ENCODE measurements around the gene OLFML3.
A peak's percentile ranks its signal among the peaks of the same experiment; 100 is the strongest.
"Not testable (repeated sequence)": the region's sequence is repeated elsewhere in the genome, so short reads cannot be mapped to it uniquely, and the experiment has no call there.

Gene OLFML3, protein sequence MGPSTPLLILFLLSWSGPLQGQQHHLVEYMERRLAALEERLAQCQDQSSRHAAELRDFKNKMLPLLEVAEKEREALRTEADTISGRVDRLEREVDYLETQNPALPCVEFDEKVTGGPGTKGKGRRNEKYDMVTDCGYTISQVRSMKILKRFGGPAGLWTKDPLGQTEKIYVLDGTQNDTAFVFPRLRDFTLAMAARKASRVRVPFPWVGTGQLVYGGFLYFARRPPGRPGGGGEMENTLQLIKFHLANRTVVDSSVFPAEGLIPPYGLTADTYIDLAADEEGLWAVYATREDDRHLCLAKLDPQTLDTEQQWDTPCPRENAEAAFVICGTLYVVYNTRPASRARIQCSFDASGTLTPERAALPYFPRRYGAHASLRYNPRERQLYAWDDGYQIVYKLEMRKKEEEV

GRCh38 chr1:113978863-113979702 is at the start of gene OLFML3:
TSS of gene OLFML3 (plus strand) at chr1:113979474. CDS start at chr1:113979517, 43 bp downstream.
- peak; percentile 81 for DNase-seq (ENCODE audit: low spot score)

DNA sequence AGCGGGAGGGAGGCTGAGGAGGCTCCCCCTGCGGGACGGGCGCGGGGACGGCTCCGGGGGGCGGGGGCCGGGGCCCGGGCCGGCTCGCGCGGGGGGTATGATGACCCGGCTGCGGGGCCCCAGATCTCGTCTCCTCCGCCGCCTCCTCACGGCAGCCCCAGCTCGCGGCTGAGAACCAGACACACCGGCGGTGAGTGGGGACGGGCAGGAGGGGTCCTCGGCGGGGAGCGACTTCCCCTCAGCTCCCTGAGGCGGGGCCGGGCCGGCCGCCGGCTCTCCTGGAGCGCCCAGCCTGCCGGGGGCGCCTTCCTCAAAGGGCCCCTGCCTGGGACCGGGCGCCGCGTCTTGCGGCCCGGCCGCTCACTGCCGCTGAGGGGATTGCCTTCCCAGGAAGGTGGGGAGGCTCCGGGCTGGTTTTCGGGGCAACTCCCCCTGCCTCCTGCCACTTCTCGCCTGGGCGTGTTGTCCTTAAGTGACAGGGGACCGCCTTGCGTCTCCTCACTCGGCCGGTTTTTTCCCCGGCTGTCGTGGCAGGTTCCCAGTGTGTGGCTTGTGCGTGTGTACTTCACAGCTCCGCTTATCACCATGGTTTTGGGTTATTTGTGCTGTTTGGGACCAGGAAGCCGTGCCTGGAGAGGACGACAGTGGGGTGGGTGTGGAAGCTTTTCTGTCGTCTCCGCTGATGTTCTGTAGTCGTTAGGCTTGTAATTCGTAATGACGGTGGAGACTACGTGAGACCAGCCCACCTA is 49.4 kb upstream of the OLFML3 start:
- DNase-seq (ENCODE audit: low spot score) = peak; percentile 73

- peak; percentile 80 for DNase-seq (ENCODE audit: low spot score)
These were observed 48.6 kb upstream of the OLFML3 start for GRCh38 chr1:113930499-113931161.

DNA sequence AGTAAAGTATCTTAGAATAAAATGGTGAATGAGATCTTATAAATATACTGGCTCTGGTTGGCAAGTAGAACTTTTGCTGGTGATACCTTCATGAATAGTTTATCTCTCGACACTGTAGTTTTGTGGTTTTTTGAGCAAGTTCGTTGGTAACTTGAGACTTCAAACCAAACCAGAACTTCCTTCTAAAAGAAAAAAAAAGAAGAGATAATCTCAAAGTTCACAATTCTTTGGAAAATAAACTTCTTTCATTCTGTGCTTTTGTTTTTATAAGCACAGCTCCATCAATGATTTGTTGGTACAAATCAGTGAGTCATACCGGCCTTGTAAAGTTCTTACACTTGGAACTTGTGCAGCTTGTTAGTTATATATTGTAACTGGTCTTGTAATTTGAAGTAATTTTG is 47.8 kb upstream of the OLFML3 start:
- DNase-seq (ENCODE audit: low spot score) = peak; percentile 23

GRCh38 chr1:113934006-113934405 is 45.3 kb upstream of the OLFML3 start:
- DNase-seq (ENCODE audit: low spot score) = no peak

GRCh38 chr1:113934511-113935055 is 44.7 kb upstream of the OLFML3 start:
- no peak for DNase-seq (ENCODE audit: low spot score)

DNA sequence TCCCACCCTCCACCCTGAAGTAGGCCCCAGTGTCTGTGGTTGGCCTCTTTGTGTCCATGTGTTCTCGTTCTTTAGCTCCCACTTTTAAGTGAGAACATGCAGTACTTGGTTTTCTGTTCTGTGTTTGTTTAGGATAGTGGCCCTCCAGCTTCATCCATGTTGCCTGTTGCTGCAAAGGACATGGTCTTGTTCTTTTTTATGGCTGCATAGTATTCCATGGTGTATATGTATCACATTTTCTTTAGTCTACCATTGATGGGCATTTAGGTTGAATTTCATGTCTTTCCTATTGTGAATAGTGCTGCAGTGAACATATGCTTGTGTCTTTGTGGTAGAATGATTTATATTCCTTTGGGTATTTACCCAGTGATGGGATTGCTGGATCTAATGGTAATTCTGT is 44.1 kb upstream of the OLFML3 start:
- DNase-seq (ENCODE audit: low spot score) = no peak

- DNase-seq (ENCODE audit: low spot score) = no peak
These were observed 43.3 kb upstream of the OLFML3 start for GRCh38 chr1:113935970-113936369.

DNA sequence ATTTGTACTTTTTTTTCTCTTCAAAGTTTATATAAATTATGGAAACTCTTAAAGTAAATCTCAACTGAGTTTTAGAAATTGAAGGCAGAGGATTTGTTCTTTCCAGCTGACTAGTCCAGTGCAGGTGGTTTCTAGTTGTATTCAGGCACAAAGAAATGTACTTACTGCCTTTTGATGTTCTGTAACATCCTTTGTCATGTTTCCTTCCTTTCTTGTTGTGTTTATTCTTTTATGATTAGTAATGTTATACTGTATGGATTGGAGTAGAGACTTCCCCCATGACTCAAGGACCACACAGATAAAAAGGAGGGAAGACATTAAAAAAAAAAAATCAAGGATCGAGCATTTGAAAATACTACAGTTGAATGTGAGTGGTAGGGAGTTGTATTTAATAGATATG is 42.1 kb upstream of the OLFML3 start:
- no peak for DNase-seq (ENCODE audit: low spot score)

DNA sequence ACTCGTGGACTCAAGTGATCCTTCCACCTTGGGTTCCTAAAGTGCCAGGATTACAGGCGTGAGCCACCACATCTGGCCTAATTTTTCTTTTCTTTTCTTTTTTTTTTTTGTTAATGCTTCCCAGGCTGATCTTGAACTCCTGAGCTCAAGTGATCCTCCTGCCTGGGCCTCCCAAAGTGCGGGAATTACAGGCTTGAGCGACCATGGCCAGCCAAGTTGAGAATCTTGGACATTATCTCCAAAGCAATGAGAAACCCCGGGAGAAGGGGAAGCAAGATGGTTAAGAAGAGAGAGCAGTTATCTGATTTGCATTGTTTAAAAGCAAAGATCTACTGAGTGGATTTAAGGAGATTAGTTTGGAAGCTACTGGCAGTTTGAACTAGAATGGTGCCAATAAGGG is 41.1 kb upstream of the OLFML3 start:
- no peak for DNase-seq (ENCODE audit: low spot score)

DNA sequence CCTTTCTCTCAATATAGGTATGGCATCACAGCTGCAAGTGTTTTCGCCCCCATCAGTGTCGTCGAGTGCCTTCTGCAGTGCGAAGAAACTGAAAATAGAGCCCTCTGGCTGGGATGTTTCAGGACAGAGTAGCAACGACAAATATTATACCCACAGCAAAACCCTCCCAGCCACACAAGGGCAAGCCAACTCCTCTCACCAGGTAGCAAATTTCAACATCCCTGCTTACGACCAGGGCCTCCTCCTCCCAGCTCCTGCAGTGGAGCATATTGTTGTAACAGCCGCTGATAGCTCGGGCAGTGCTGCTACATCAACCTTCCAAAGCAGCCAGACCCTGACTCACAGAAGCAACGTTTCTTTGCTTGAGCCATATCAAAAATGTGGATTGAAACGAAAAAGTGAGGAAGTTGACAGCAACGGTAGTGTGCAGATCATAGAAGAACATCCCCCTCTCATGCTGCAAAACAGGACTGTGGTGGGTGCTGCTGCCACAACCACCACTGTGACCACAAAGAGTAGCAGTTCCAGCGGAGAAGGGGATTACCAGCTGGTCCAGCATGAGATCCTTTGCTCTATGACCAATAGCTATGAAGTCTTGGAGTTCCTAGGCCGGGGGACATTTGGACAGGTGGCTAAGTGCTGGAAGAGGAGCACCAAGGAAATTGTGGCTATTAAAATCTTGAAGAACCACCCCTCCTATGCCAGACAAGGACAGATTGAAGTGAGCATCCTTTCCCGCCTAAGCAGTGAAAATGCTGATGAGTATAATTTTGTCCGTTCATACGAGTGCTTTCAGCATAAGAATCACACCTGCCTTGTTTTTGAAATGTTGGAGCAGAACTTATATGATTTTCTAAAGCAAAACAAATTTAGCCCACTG is 38.7 kb upstream of the OLFML3 start:
- DNase-seq (ENCODE audit: low spot score) = no peak

- no peak for DNase-seq (ENCODE audit: low spot score)
These were observed 38.1 kb upstream of the OLFML3 start for GRCh38 chr1:113941245-113941559.

GRCh38 chr1:113942527-113942926 is 36.7 kb upstream of the OLFML3 start:
- no peak for DNase-seq (ENCODE audit: low spot score)

DNA sequence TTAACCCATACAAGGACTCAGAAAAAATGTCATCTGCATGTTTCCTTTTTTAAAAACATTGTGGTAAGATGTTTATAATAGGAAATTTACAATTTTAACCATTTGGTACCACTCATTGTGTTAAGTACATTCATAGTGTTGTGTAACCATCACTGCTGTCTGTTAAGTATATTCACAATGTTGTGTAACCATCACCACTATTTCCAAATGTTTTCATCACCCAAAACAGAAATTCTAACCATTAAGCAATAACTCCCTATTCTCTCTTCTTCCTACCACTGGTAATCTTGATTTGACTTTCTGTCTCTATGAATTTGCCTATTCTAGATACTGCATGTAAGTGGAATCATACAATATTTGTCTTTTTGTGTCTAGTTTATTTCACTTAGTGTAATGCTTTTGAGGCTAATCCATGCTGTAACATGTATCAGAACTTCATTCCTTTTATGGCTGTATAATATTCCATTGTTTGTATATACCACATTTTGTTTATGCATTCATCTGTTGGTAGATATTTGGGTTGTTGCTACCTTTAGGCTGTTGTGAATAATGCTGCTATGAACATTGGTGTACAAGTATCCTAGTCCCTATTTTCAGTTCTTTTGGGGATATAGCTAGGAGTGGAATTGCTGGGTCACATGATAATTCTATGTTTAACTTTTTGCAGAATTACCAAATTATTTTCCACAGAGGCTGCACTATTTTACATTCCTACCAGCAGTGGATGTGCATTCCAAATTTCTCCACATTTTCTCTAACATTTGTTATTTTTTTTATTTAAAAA is 36.1 kb upstream of the OLFML3 start:
- no peak for DNase-seq (ENCODE audit: low spot score)

- no peak for DNase-seq (ENCODE audit: low spot score)
These were observed 33.9 kb upstream of the OLFML3 start for GRCh38 chr1:113945329-113945728.

- DNase-seq (ENCODE audit: low spot score) = peak; percentile 17
These were observed 33.2 kb upstream of the OLFML3 start for GRCh38 chr1:113946112-113946511.

GRCh38 chr1:113946678-113947387 is 32.4 kb upstream of the OLFML3 start:
- DNase-seq (ENCODE audit: low spot score) = no peak

- DNase-seq (ENCODE audit: low spot score) = no peak
These were observed 31.7 kb upstream of the OLFML3 start for GRCh38 chr1:113947388-113948107.

DNA sequence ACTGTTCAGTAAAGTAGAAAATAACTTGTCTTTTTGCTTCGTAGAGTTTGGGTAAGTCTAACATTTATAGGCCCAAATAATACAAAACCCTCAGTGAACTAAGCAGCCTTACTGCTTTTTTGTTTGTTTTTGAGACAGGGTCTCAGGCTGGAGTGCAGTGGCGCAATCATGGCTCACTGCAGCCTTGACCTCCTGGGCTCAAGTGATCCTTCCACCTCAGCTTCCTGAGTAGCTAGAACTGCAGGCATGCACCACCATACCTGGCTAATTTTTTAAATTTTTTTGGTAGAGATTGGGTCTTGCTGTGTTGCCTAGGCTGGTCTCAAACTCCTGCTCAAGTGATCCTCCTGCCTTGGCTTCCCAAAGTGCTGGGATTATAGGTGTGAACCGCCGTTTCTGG is 31.1 kb upstream of the OLFML3 start:
- DNase-seq (ENCODE audit: low spot score) = not testable (repeated sequence)
